ENCODE measurements around the gene HOTAIR.

HOTAIR gene

DNA sequence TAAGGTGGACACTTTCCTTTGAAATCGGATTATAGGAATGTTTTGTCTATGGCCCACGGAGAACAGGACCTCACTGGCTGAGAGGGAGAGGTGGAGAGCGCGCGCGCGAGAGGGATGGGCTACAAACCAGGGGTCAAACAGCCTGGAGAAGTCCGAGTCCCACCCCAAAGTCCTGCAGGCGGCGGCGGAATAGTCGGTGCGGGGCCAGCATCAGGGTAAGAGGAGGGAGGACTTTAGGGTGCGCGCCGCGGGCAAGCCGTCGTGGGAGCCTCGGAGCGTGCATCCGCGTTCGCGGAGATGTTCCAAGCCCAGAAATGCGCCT lies 30.7 kb upstream of the HOTAIR start:
- TF ChIP-seq, protein P1, sequence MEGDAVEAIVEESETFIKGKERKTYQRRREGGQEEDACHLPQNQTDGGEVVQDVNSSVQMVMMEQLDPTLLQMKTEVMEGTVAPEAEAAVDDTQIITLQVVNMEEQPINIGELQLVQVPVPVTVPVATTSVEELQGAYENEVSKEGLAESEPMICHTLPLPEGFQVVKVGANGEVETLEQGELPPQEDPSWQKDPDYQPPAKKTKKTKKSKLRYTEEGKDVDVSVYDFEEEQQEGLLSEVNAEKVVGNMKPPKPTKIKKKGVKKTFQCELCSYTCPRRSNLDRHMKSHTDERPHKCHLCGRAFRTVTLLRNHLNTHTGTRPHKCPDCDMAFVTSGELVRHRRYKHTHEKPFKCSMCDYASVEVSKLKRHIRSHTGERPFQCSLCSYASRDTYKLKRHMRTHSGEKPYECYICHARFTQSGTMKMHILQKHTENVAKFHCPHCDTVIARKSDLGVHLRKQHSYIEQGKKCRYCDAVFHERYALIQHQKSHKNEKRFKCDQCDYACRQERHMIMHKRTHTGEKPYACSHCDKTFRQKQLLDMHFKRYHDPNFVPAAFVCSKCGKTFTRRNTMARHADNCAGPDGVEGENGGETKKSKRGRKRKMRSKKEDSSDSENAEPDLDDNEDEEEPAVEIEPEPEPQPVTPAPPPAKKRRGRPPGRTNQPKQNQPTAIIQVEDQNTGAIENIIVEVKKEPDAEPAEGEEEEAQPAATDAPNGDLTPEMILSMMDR (conservative IDR thresholded peaks at IDR 0.05): no peak
- no peak for TF ChIP-seq ZFX (IDR thresholded peaks at IDR 0.05)
- no peak overlapping the region for H3K27ac ChIP-seq

DNA sequence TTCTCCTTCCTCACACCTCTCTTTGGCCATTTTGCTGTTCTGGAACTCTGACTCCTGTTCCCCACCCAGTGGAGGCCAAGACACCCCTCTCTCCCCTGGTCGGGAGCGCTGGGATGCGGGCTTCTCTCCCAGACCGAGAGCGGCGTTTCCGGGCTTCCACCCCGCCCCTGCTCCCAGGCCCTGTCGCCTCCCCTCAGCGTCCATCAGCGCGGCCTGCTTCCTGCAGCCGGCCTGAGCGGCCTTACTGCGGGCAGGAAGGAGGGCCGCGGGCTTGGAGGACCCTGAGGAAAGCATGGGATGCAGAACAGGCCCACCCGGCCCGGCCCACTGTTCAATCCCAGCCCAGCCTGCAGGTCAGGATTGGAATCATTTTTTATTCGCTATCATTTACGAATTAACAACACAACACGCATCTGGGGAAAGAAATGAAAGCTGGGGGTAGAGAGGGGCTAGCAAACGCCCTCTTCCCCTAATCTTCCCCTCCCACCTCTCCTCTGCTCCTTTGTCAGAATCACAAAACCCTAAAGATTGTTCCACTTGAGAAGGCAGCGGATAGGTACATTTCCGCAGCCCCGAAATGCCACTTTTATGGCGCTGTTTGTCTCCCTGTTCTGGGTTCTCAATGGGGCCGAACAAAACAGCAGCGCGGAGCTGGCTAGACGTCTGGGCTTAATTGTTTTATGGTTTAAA lies 30.2 kb upstream of the HOTAIR start:
- no peak overlapping the region for H3K27ac ChIP-seq
- TF ChIP-seq ZFX (IDR thresholded peaks at IDR 0.05): no peak
- TF ChIP-seq, protein P1 (conservative IDR thresholded peaks at IDR 0.05): no peak

DNA sequence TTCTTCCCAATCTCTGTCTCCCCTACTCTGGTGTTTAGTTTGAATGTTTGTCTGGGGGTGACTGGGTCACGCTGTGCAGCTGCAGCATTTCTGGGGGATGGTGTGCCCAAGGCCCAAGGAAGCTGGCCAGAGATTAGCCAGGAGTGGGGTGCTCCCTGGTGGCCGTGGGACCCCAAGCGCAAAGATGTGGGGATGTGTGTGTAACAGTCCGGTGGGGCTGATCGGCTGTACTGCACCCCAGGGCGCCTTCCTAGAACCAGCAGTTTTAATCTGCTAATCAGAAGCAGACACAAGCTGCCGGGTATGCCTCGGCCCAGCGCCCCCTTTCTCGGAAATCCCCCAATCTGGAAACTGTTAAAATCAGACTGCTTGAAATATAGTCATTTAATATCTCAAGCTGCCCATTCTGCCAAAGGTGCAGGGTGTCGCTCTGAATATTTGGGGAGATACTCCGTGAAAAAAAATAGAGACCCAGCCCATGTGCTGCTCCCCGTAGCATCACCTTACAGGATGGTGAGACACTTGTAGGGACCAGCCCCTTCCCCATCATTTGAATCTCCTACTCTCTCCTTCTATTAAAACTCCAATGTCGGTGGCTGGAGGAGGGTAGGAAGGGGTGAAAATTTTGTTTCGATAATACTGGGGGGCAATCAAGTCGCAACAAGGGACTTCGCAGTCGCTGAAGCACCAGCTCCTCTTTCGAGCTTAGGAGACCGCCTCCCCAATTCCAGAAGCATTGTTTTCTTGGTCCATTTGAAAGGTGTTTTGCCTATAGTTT lies 29.5 kb upstream of the HOTAIR start:
- peak overlapping the region; percentile 46 for H3K27ac ChIP-seq
- TF ChIP-seq ZFX (IDR thresholded peaks at IDR 0.05): no peak
- TF ChIP-seq, protein P1 (conservative IDR thresholded peaks at IDR 0.05): no peak; the same call in 1 of the 2 replicates

DNA sequence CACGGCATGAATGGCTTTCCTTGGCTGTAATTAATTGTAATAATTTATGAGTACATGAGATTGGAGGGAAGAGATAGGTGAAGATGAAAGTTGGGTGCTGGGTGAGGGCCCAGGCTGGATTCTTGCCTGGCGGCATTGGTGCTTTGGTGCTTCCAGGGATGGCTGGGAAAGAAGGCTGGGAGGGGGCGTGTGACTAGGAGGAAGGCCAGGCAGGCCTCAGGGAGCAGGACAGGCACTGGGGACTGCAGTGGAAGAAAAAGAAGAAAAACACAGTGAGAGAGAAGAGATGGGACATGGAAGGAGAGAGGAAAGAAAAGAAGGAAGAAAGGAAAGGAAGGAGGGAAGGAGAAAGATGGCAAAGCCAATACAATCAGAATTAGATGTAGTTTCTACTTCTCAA lies 28.9 kb upstream of the HOTAIR start:
- peak overlapping the region; percentile 46 for H3K27ac ChIP-seq
- TF ChIP-seq, protein P1 (conservative IDR thresholded peaks at IDR 0.05): no peak
- no peak for TF ChIP-seq ZFX (IDR thresholded peaks at IDR 0.05)

DNA sequence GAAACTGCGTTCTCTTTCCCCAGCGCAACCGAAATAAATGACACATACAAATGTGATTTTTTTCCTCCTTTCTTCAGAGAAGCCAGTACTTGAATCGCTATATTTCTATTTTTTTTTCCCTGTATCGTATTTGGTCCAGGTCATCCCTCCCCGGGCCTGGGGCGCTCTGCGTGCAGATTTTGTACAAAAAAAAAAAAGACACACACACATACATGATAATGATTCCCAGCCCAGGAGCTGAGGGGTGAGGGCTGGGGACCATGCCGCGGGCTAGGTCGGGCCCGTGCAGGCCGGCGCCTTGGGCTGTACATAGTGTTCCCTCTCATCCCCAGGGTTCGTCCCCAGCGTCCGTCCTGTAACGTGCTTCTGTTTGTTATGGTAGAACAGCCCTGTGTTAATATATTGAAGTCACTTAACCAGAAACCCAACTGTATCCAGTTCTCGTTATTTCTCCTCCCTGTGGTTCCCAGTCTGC lies 28.2 kb upstream of the HOTAIR start:
- TF ChIP-seq, protein P1 (conservative IDR thresholded peaks at IDR 0.05): no peak
- TF ChIP-seq ZFX (IDR thresholded peaks at IDR 0.05): no peak
- H3K27ac ChIP-seq: peak overlapping the region; percentile 46

DNA sequence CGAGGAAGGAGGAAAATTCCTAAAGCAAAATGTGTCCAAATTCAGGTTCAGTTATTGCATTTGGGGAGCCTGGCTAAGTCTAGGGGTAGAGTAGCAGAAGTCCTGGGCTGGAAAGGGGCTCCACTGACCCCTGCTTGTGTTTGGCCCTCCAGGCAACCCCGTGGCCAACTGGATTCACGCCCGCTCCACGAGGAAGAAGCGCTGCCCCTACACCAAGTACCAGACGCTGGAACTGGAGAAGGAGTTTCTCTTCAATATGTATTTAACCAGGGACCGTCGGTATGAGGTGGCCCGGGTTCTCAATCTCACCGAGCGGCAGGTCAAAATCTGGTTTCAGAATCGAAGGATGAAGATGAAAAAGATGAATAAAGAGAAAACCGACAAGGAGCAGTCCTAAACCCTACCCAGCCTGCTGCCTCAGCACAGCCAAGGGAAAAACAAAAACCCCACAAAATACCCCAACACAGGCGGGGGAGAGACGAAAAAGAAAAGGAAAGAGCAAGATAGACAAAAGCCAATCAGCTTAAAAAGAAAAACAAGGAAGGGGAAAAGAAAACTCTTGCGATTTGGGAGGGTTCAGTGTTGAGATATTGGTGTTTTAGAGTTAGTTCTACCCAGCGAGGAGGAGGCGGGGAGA lies 27.6 kb upstream of the HOTAIR start:
- peak overlapping the region; percentile 46 for H3K27ac ChIP-seq
- no peak for TF ChIP-seq ZFX (IDR thresholded peaks at IDR 0.05)
- TF ChIP-seq, protein P1 (conservative IDR thresholded peaks at IDR 0.05): no peak
